Inflammatory macrophage treated with lipopolysaccharide for 1 hour (primary cell): ENCODE measurements around the gene EXD1.

ENCODE experiments used
- DNase-seq, 2 donors: peaks; one replicate each; pipeline ENCODE4 v3.0.0-alpha.2; 2020 to 2022

Gene EXD1

GRCh38 chr15:41133454-41133853, 97.1 kb downstream of the EXD1 start:
- DNase-seq = no peak
